A549 (cell line): ENCODE measurements around the gene ABI2.

Experiments used
- KDM5A ChIP-seq: fragments of 200-600 bp; sonication (generic); IDR thresholded peaks from 2 replicates; pipeline ENCODE4 v1.6.1; 2016; ENCODE audit warnings: antibody characterized with exemption, mild to moderate bottlenecking
- MAX ChIP-seq: IDR thresholded peaks from 2 replicates; pipeline ENCODE4 v1.6.1; 2012
- POLR2A ChIP-seq: IDR thresholded peaks from 2 replicates; pipeline ENCODE4 v1.6.1; 2012; ENCODE audit warnings: mild to moderate bottlenecking, low read length
- TF ChIP-seq, protein P1 (sequence below): fragments of >200 bp; sonication (Bioruptor Twin); formaldehyde crosslinking; IDR thresholded peaks from 3 replicates; pipeline ENCODE4 v1.5.1; 2016
- TF ChIP-seq, protein P2 (sequence below): fragments of 200-600 bp; sonication (generic); IDR thresholded peaks from 2 replicates; pipeline ENCODE4 v1.6.1; 2016; ENCODE audit warnings: antibody characterized with exemption, mild to moderate bottlenecking, moderate library complexity

DNA sequence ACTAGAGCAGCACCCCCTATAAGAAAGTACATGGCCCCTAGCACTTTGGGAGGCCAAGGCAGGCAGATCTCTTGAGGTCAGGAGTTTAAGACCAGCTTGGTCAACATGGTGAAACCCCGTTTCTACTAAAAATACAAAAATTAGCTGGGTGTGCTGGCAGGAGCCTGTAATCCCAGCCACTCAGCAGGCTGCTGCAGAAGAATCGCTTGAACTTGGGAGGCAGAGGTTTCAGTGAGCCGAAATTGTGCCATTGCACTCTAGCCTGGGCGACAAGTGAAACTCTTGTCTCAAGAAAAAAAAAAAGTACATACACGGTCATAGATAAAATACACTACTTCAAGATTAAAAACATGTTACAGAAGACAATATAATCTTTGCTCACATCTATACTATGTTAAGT is 143.1 kb downstream of the ABI2 start:
- TF ChIP-seq, protein P1, sequence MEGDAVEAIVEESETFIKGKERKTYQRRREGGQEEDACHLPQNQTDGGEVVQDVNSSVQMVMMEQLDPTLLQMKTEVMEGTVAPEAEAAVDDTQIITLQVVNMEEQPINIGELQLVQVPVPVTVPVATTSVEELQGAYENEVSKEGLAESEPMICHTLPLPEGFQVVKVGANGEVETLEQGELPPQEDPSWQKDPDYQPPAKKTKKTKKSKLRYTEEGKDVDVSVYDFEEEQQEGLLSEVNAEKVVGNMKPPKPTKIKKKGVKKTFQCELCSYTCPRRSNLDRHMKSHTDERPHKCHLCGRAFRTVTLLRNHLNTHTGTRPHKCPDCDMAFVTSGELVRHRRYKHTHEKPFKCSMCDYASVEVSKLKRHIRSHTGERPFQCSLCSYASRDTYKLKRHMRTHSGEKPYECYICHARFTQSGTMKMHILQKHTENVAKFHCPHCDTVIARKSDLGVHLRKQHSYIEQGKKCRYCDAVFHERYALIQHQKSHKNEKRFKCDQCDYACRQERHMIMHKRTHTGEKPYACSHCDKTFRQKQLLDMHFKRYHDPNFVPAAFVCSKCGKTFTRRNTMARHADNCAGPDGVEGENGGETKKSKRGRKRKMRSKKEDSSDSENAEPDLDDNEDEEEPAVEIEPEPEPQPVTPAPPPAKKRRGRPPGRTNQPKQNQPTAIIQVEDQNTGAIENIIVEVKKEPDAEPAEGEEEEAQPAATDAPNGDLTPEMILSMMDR: no peak
- TF ChIP-seq POLR2A (no peak), MAX (no peak), KDM5A (no peak)
- TF ChIP-seq, protein P2, sequence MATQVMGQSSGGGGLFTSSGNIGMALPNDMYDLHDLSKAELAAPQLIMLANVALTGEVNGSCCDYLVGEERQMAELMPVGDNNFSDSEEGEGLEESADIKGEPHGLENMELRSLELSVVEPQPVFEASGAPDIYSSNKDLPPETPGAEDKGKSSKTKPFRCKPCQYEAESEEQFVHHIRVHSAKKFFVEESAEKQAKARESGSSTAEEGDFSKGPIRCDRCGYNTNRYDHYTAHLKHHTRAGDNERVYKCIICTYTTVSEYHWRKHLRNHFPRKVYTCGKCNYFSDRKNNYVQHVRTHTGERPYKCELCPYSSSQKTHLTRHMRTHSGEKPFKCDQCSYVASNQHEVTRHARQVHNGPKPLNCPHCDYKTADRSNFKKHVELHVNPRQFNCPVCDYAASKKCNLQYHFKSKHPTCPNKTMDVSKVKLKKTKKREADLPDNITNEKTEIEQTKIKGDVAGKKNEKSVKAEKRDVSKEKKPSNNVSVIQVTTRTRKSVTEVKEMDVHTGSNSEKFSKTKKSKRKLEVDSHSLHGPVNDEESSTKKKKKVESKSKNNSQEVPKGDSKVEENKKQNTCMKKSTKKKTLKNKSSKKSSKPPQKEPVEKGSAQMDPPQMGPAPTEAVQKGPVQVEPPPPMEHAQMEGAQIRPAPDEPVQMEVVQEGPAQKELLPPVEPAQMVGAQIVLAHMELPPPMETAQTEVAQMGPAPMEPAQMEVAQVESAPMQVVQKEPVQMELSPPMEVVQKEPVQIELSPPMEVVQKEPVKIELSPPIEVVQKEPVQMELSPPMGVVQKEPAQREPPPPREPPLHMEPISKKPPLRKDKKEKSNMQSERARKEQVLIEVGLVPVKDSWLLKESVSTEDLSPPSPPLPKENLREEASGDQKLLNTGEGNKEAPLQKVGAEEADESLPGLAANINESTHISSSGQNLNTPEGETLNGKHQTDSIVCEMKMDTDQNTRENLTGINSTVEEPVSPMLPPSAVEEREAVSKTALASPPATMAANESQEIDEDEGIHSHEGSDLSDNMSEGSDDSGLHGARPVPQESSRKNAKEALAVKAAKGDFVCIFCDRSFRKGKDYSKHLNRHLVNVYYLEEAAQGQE: no peak
